Left lung (tissue), 10 donors: ENCODE data around the gene VWA2. TPM values are rescaled to one million over a fixed set of nuclear protein-coding genes. Genes with fewer than 3 reads are reported as not detected.

Experiments
- ATAC-seq: fragments of 200-7000 bp; cut with Tn5 transposase; one replicate; pipeline ENCODE4 v1.9.1; 2020; ENCODE audit warnings: moderate library complexity
- DNase-seq, 4 donors: peaks; one replicate each; pipeline ENCODE4 v3.0.0-alpha.2; 2013 to 2020
- H3K27ac ChIP-seq, 2 donors: fragments of 200-600 bp; sonication (generic) in 1 of 2; one replicate each; pipeline versions ENCODE4 v1.5.0 to v1.8.0; 2020 to 2021
- H3K27me3 ChIP-seq, 2 donors: fragments of 200-600 bp; sonication (generic) in 1 of 2; one replicate each; pipeline versions ENCODE4 v1.5.0 to v1.8.0; 2020 to 2021
- H3K36me3 ChIP-seq, 2 donors: fragments of 200-600 bp; sonication (generic) in 1 of 2; one replicate each; pipeline versions ENCODE4 v1.5.0 to v1.8.0; 2020 to 2021
- H3K4me1 ChIP-seq, 2 donors: fragments of 200-600 bp; one replicate each; pipeline ENCODE4 v1.8.0; 2021
- H3K4me3 ChIP-seq, 2 donors: fragments of 200-600 bp; sonication (generic) in 1 of 2; one replicate each; pipeline versions ENCODE4 v1.5.0 to v1.8.0; 2020 to 2021; ENCODE audit warnings: mild to moderate bottlenecking in 1 of 2
- H3K9me3 ChIP-seq, 2 donors: fragments of 200-600 bp; sonication (generic) in 1 of 2; one replicate each; pipeline versions ENCODE4 v1.5.0 to v1.8.0; 2020 to 2021
- intact Hi-C, 2 donors: fragments of 100-400 bp; cut with DNase I; formaldehyde crosslinking; loops; one replicate each; pipeline versions ENCODE4 v1.11.2 to v1.14.2; 2022
- polyA plus RNA-seq, 6 donors: library from polyadenylated mRNA; unstranded; fragments of 120-200 nt; gene quantifications; one replicate each; pipeline ENCODE4 v1.2.1, GENCODE V29; 2013; ENCODE audit not compliant: insufficient read length in 6 of 6
- total RNA-seq, 2 donors: library from RNA; stranded (reverse); fragmentation: NEBNext Ultra II Directional; extraction: Animal tissue kit (Norgen Biotek cat#: 25700); gene quantifications; one replicate each; pipeline ENCODE4 v1.2.1, GENCODE V29; 2021
- TF ChIP-seq, protein P1 (sequence below), 2 donors: fragments of 200-600 bp; sonication (generic) in 1 of 2; IDR thresholded peaks; one replicate each; pipeline versions ENCODE4 v1.5.0 to v1.8.0; 2021; ENCODE audit warnings: antibody characterized with exemption in 2 of 2
- donor health status: DM: no; HTN: yes; CAD: no.
- donor health status: DM: no; HTN: no; CAD: no.

VWA2 gene
- total and polyA plus RNA-seq, 8 donors = 9.5 to 31.4 (median 27.6) TPM

GRCh38 chr10:114290038-114290437 lies 51.0 kb downstream of the VWA2 start:
- H3K36me3 ChIP-seq = no peaks in the 10 kb centered on the region
- TF ChIP-seq, protein P1, sequence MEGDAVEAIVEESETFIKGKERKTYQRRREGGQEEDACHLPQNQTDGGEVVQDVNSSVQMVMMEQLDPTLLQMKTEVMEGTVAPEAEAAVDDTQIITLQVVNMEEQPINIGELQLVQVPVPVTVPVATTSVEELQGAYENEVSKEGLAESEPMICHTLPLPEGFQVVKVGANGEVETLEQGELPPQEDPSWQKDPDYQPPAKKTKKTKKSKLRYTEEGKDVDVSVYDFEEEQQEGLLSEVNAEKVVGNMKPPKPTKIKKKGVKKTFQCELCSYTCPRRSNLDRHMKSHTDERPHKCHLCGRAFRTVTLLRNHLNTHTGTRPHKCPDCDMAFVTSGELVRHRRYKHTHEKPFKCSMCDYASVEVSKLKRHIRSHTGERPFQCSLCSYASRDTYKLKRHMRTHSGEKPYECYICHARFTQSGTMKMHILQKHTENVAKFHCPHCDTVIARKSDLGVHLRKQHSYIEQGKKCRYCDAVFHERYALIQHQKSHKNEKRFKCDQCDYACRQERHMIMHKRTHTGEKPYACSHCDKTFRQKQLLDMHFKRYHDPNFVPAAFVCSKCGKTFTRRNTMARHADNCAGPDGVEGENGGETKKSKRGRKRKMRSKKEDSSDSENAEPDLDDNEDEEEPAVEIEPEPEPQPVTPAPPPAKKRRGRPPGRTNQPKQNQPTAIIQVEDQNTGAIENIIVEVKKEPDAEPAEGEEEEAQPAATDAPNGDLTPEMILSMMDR (IDR thresholded peaks at IDR 0.05) = no peak
- H3K4me3 ChIP-seq = no peak overlapping the region
- H3K4me1 ChIP-seq = no peaks in the 10 kb centered on the region
- ATAC-seq (no peak), DNase-seq (peak in 1 of 4 donors; percentile 27)
- no peak overlapping the region for H3K27ac ChIP-seq
- intact Hi-C loops = no loop called here
- H3K27me3 ChIP-seq = no peaks in the 10 kb centered on the region
- peaks cover 0 to 4% of the 10 kb centered on the region in 2 donors for H3K9me3 ChIP-seq

DNA sequence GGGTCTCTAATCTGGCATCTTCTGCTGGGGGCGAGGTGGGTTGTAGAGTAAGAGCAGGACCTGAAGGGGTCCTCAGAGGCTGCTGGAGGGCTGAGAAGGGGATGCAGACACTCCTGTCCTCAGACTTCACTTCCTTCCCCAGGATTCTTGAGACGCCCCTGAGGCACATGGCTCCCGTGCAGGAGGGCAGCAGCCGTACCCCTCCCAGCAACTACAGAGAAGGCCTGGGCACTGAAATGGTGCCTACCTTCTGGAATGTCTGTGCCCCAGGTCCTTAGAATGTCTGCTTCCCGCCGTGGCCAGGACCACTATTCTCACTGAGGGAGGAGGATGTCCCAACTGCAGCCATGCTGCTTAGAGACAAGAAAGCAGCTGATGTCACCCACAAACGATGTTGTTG lies 52.0 kb downstream of the VWA2 start:
- TF ChIP-seq, protein P1 (IDR thresholded peaks at IDR 0.05) = no peak

DNA sequence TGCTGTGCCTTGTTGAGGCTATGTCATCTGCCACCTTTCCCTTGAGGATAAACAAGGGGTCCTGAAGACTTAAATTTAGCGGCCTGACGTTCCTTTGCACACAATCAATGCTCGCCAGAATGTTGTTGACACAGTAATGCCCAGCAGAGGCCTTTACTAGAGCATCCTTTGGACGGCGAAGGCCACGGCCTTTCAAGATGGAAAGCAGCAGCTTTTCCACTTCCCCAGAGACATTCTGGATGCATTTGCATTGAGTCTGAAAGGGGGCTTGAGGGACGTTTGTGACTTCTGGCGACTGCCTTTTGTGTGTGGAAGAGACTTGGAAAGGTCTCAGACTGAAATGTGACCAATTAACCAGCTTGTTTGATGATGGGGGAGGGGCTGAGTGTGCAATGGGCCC lies 52.5 kb downstream of the VWA2 start:
- DNase-seq = peak in 1 of 4 donors; percentile 3
- Histone ChIP-seq H3K27ac (no peak overlapping the region), H3K4me1 (no peaks in the 10 kb centered on the region), H3K27me3 (no peaks in the 10 kb centered on the region), H3K36me3 (peaks cover 0 to 12% of the 10 kb centered on the region in 2 donors), H3K9me3 (peaks cover 0 to 19% of the 10 kb centered on the region in 2 donors), H3K4me3 (no peak overlapping the region)
- TF ChIP-seq, protein P1 (IDR thresholded peaks at IDR 0.05) = no peak
- no peak for ATAC-seq
- intact Hi-C loops = no loop called here

More for the DNA sequence above, 52.0 kb downstream of the VWA2 start:
- peaks cover 0 to 14% of the 10 kb centered on the region in 2 donors for H3K9me3 ChIP-seq
- no peak overlapping the region for H3K27ac ChIP-seq
- H3K4me1 ChIP-seq = no peaks in the 10 kb centered on the region
- no peaks in the 10 kb centered on the region for H3K27me3 ChIP-seq
- intact Hi-C loops = no loop called here
- H3K4me3 ChIP-seq = no peak overlapping the region
- peaks cover 0 to 9% of the 10 kb centered on the region in 2 donors for H3K36me3 ChIP-seq
- ATAC-seq (no peak), DNase-seq (peak in 1 of 4 donors; percentile 13)

DNA sequence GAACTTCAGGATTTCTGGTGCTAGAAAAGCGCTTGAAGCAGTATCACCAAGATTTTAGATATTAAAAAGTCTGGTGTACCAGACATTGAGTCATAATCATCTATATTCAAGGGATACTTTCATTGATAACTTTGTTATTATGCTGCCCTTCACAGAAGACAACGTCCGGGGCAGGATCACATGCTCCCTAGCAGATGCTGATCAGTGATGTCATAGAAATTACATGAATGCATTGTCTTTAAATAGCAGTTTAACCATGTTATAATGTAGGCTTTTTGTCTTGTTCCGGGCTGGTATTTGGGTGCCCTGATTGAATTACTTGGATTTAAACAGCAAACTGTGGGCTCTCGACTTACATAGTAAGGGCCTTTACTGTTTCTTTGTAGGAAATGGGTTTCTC lies 54.0 kb downstream of the VWA2 start:
- DNase-seq (no peak), ATAC-seq (no peak)
- intact Hi-C loops = no loop called here
- Histone ChIP-seq H3K9me3 (peaks cover 0 to 23% of the 10 kb centered on the region in 2 donors), H3K27me3 (no peaks in the 10 kb centered on the region), H3K4me3 (no peak overlapping the region), H3K27ac (no peak overlapping the region), H3K4me1 (no peaks in the 10 kb centered on the region), H3K36me3 (peaks cover 0 to 23% of the 10 kb centered on the region in 2 donors)
- TF ChIP-seq, protein P1 (IDR thresholded peaks at IDR 0.05) = no peak

- DNase-seq = no peak
- H3K36me3 ChIP-seq = peaks cover 0 to 23% of the 10 kb centered on the region in 2 donors
- no peaks in the 10 kb centered on the region for H3K27me3 ChIP-seq
- no peak overlapping the region for H3K4me3 ChIP-seq
- no peak overlapping the region for H3K27ac ChIP-seq
- ATAC-seq = no peak
- TF ChIP-seq, protein P1 (IDR thresholded peaks at IDR 0.05) = no peak
- H3K9me3 ChIP-seq = peaks cover 0 to 23% of the 10 kb centered on the region in 2 donors
- intact Hi-C loops = no loop called here
- no peaks in the 10 kb centered on the region for H3K4me1 ChIP-seq
These were observed 55.5 kb downstream of the VWA2 start for GRCh38 chr10:114294549-114294948.
